ENCODE data around the gene FCHO2.

The FCHO2 gene

GRCh38 chr5:73031839-73032238 lies 76.0 kb downstream of the FCHO2 start:
- no peak for TF ChIP-seq CTCF (IDR thresholded peaks at IDR 0.05; ENCODE audit: borderline replicate concordance, insufficient read depth, low read depth, low read length)
- no peak overlapping the region for H3K4me3 ChIP-seq (ENCODE audit: low read depth, low read length)

- H3K4me3 ChIP-seq (ENCODE audit: low read depth, low read length): no peak overlapping the region
- no peak for TF ChIP-seq CTCF (IDR thresholded peaks at IDR 0.05; ENCODE audit: borderline replicate concordance, insufficient read depth, low read depth, low read length)
Measured at GRCh38 chr5:73032635-73033034, 76.8 kb downstream of the FCHO2 start.

- TF ChIP-seq CTCF (IDR thresholded peaks at IDR 0.05; ENCODE audit: borderline replicate concordance, insufficient read depth, low read depth, low read length): no peak
- H3K4me3 ChIP-seq (ENCODE audit: low read depth, low read length): no peak overlapping the region
Measured at GRCh38 chr5:73037545-73037944, 81.7 kb downstream of the FCHO2 start.

- no peak for TF ChIP-seq CTCF (IDR thresholded peaks at IDR 0.05; ENCODE audit: borderline replicate concordance, insufficient read depth, low read depth, low read length)
Measured at GRCh38 chr5:73039082-73039481, 83.2 kb downstream of the FCHO2 start.

GRCh38 chr5:73042993-73043392 lies 87.2 kb downstream of the FCHO2 start:
- no peak overlapping the region for H3K4me3 ChIP-seq (ENCODE audit: low read depth, low read length)
- no peak for TF ChIP-seq CTCF (IDR thresholded peaks at IDR 0.05; ENCODE audit: borderline replicate concordance, insufficient read depth, low read depth, low read length)

More at GRCh38 chr5:73039082-73039481, 83.2 kb downstream of the FCHO2 start:
- H3K4me3 ChIP-seq (ENCODE audit: low read depth, low read length): no peak overlapping the region

- TF ChIP-seq CTCF (IDR thresholded peaks at IDR 0.05; ENCODE audit: borderline replicate concordance, insufficient read depth, low read depth, low read length): no peak
- H3K4me3 ChIP-seq (ENCODE audit: low read depth, low read length): no peak overlapping the region
Measured at GRCh38 chr5:73044546-73044945, 88.7 kb downstream of the FCHO2 start.

- H3K4me3 ChIP-seq (ENCODE audit: low read depth, low read length): no peak overlapping the region
- TF ChIP-seq CTCF (IDR thresholded peaks at IDR 0.05; ENCODE audit: borderline replicate concordance, insufficient read depth, low read depth, low read length): no peak
Measured at GRCh38 chr5:73045623-73046022, 89.8 kb downstream of the FCHO2 start.
